Esophagus squamous epithelium (tissue), 4 donors: ENCODE measurements around the gene CDC16.

Experiments used
- POLR2A ChIP-seq, 4 donors: fragments of 450-650 bp; IDR thresholded peaks; one replicate each; pipeline ENCODE4 v1.6.1; 2017; ENCODE audit warnings: antibody characterized with exemption in 4 of 4, mild to moderate bottlenecking in 4 of 4, moderate library complexity in 3 of 4
- TF ChIP-seq, protein P1 (sequence below), 6 experiments: fragments of 450-650 bp in 4 of 6; fragments of 200-600 bp in 2 of 6; sonication (generic) in 2 of 6; IDR thresholded peaks; one replicate each; pipeline ENCODE4 v1.5.1; 2016 to 2019; ENCODE audit warnings: antibody characterized with exemption in 6 of 6, mild to moderate bottlenecking in 4 of 6, moderate library complexity in 4 of 6

DNA sequence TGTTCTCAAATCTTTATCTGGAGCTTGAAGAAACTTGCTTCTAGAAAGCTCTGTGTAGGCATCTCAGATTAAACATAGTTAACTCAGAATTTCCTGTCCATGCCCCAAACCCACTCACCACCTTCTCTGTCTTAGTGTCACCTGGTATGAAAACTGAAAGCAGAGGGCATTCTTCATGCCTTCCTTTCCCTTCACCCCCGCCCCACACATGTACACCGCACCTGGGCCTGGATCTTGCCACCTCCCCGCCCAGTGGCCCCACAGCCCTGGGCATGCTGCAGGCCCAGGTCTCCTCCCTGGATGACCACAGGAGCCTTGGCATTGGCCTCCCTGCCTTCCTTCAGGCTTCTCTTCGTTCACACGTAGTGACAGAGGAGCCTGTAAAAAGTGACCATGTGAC lies 39.8 kb upstream of the CDC16 start:
- TF ChIP-seq, protein P1, sequence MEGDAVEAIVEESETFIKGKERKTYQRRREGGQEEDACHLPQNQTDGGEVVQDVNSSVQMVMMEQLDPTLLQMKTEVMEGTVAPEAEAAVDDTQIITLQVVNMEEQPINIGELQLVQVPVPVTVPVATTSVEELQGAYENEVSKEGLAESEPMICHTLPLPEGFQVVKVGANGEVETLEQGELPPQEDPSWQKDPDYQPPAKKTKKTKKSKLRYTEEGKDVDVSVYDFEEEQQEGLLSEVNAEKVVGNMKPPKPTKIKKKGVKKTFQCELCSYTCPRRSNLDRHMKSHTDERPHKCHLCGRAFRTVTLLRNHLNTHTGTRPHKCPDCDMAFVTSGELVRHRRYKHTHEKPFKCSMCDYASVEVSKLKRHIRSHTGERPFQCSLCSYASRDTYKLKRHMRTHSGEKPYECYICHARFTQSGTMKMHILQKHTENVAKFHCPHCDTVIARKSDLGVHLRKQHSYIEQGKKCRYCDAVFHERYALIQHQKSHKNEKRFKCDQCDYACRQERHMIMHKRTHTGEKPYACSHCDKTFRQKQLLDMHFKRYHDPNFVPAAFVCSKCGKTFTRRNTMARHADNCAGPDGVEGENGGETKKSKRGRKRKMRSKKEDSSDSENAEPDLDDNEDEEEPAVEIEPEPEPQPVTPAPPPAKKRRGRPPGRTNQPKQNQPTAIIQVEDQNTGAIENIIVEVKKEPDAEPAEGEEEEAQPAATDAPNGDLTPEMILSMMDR (IDR thresholded peaks at IDR 0.05) = no peak
- no peak for TF ChIP-seq POLR2A (IDR thresholded peaks at IDR 0.05)
